NCI-H774 (cell line): ENCODE results near the gene POLH.
"Not testable (repeated sequence)": the region's sequence is repeated elsewhere in the genome, so short reads cannot be mapped to it uniquely, and the experiment has no call there.

Source experiments
- DNase-seq: peaks from one replicate; lab custom pipeline; 2025; lab: John Stamatoyannopoulos, UW

Gene POLH

DNA sequence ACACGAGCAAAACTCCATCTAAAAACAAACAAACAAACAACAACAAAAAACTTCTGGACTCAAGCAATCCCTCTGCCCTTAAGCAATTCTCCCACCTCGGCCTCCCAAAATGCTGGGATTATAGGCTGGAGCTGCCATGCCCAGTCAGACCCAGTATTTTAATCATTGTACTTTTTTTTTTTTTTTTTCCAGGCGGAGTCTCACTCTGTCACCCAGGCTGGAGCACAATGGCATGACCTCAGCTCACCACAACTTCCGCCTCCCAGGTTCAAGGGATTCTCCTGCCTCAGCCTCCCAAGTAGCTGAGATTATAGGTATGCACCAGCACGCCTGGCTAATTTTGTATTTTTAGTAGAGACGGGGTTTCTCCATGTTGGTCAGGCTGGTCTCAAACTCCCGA lies 57.0 kb downstream of the POLH start:
- not testable (repeated sequence) for DNase-seq

GRCh38 chr6:43634702-43635303 lies 58.8 kb downstream of the POLH start:
- DNase-seq, result no peak

- DNase-seq, result peak; percentile 84
Measured at GRCh38 chr6:43635387-43636307, 59.7 kb downstream of the POLH start, which contains the start of gene MAD2L1BP. TSS of gene MAD2L1BP (plus strand) at chr6:43635840. CDS start at chr6:43635876, 36 bp downstream.

GRCh38 chr6:43636308-43636659 lies 60.3 kb downstream of the POLH start:
- DNase-seq, result no peak

GRCh38 chr6:43639984-43640800 lies 64.2 kb downstream of the POLH start:
- no peak for DNase-seq

GRCh38 chr6:43644940-43645612 lies 69.1 kb downstream of the POLH start, which contains the start of gene RSPH9:
TSS of gene RSPH9 (plus strand) at chr6:43645036. CDS start at chr6:43645099, 63 bp downstream.
- DNase-seq, result peak; percentile 80

GRCh38 chr6:43645613-43645964 lies 69.6 kb downstream of the POLH start:
- no peak for DNase-seq

DNA sequence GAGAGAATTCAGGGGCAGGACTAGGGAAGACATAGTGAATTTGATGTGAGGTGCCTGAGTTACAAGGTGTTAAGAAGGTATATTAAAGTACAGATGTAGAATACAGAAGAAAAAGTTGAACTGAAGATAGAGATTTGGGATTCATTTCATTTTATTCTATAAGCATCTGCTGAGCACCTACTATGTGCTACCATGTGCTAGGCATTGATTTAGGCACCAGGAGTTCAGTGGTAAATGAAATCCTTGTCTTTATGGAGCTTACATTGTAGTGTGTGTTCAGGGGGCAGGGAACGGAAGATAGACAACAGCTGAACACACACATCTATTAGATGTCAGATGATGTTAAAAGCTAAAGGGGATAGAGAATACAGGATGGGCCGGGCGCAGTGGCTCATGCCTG lies 71.6 kb downstream of the POLH start:
- DNase-seq, result no peak

DNA sequence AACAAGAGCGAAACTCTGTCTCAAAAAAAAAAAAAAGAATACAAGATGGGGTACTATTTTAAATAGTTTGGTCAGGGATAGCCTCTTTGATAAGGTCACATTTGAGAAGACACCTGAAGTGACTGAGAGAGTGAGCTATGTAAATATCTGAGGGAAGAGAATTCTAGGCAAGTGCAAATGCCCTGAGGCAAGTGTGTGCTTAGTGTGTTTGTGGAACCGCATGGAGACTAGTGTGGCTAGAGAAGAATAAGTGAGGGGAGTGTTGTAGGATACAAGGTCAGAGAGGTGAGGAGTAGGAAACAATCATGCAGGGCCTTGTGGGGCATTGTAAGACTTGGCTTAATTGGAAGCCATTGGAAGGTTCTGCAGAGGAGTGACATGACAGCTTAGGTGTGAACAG lies 72.3 kb downstream of the POLH start:
- no peak for DNase-seq

GRCh38 chr6:43652822-43653221 lies 76.8 kb downstream of the POLH start:
- not testable (repeated sequence) for DNase-seq

DNA sequence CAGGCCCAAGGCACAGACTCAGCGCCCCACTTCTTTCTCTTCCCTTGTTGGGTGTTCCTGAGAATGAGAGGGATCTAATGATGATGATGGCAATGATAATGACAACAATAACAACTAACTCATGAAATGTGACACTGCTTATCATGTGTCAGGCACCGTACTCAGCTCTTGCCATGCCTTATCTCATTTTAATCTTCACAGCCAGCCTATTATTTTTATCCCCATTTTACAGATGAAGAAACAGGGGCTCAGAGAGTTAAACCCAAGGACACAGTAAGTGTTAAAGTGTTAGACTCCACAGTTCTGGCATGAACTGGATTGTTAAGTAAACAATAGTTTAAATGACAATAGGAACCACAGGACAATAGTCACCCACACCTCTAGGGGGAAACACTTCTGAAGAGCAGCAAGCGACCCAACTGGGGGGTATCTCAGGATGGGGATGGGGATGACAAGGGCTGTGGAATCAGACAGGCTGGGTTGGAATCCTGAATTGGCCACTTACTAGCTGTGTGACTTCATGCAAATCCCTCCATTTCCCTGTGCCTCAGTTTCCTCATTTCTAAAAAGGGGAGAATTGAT lies 81.3 kb downstream of the POLH start:
- DNase-seq, result no peak

DNA sequence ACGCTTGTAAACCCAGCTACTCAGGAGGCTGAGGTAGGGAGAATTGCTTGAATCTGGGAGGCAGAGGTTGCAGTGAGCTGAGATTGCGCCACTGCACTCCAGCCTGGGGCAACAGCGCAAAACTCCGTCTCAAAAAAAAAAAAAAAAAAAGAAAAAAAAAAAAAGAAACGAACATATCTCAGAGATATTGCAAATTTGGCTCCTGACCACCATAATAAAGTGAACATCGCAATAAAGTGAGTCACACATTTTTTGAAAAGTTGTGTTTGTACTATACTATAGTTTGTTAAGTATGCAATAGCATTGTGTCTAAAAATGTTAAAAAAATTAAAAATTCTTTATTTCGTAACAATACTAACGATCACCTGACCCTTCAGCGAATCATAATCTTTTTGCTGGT lies 82.2 kb downstream of the POLH start:
- no peak for DNase-seq

GRCh38 chr6:43662948-43663347 lies 87.0 kb downstream of the POLH start:
- DNase-seq, result not testable (repeated sequence)
